AG10803 (cell line): ENCODE measurements around the gene F12.

Source experiments
- DNase-seq: peaks from one replicate; pipeline ENCODE4 v3.0.0; 2010; ENCODE audit warnings: low read depth
- H3K4me3 ChIP-seq: 2 replicates; pipeline ENCODE4 v1.5.1; 2011; ENCODE audit warnings: mild to moderate bottlenecking, low read length, control low read depth
- CTCF ChIP-seq: conservative IDR thresholded peaks from 2 replicates; pipeline ENCODE4 v1.5.1; 2011; ENCODE audit warnings: mild to moderate bottlenecking, low read length, control low read depth, inconsistent platforms

The F12 gene

GRCh38 chr5:177434437-177434836 lies 25.1 kb upstream of the F12 start:
- no peak for DNase-seq
- H3K4me3 ChIP-seq = no peak overlapping the region
- TF ChIP-seq CTCF = no peak

- TF ChIP-seq CTCF = no peak
- H3K4me3 ChIP-seq = no peak overlapping the region
- no peak for DNase-seq
Observed at GRCh38 chr5:177433658-177434217, 24.4 kb upstream of the F12 start.

GRCh38 chr5:177432839-177433657 lies 23.7 kb upstream of the F12 start:
- no peak for DNase-seq
- no peak overlapping the region for H3K4me3 ChIP-seq
- no peak for TF ChIP-seq CTCF

GRCh38 chr5:177432143-177432838 lies 22.9 kb upstream of the F12 start:
- no peak overlapping the region for H3K4me3 ChIP-seq
- TF ChIP-seq CTCF = no peak
- DNase-seq = no peak

- no peak for TF ChIP-seq CTCF
- H3K4me3 ChIP-seq = no peak overlapping the region
- no peak for DNase-seq
Observed at GRCh38 chr5:177431317-177432142, 22.2 kb upstream of the F12 start.

GRCh38 chr5:177430972-177431316 lies 21.6 kb upstream of the F12 start:
- DNase-seq = no peak
- no peak for TF ChIP-seq CTCF
- no peak overlapping the region for H3K4me3 ChIP-seq
